OCI-LY1 (cell line): ENCODE data around the gene CEL.
"Not testable (repeated sequence)": the region's sequence is repeated elsewhere in the genome, so short reads cannot be mapped to it uniquely, and the experiment has no call there.

ENCODE experiments used
- H2AFZ ChIP-seq: fragments of 200-600 bp; sonication (generic), shearing (Covaris generic); 2 replicates; pipeline ENCODE4 v1.6.0; 2014; ENCODE audit warnings: antibody characterized with exemption, mild to moderate bottlenecking, low read length
- H3F3A ChIP-seq: fragments of 200-600 bp; sonication (generic), shearing (Covaris generic); 2 replicates; pipeline ENCODE4 v1.6.0; 2014; ENCODE audit warnings: mild to moderate bottlenecking, antibody characterized with exemption, low read length, moderate library complexity; ENCODE audit not compliant: insufficient read depth
- H3K27ac ChIP-seq: fragments of 200-600 bp; sonication (generic); 2 replicates; pipeline ENCODE4 v1.5.1; 2014; ENCODE audit warnings: low read length, mixed run types, mild to moderate bottlenecking, low read depth; ENCODE audit not compliant: poor library complexity, severe bottlenecking
- H3K27me3 ChIP-seq: fragments of 200-600 bp; sonication (generic); 2 replicates; pipeline ENCODE4 v1.6.0; 2014; ENCODE audit warnings: antibody characterized with exemption, mild to moderate bottlenecking, low read length, moderate library complexity; ENCODE audit not compliant: insufficient read depth
- H3K36me3 ChIP-seq: fragments of 200-600 bp; sonication (generic); 2 replicates; pipeline ENCODE4 v1.6.1; 2014; ENCODE audit warnings: mild to moderate bottlenecking, antibody characterized with exemption, low read length, moderate library complexity, mixed read lengths; ENCODE audit not compliant: insufficient read depth
- H3K4me1 ChIP-seq: fragments of 200-600 bp; sonication (generic); 2 replicates; pipeline ENCODE4 v1.5.1; 2014; ENCODE audit warnings: mild to moderate bottlenecking, low read length, moderate library complexity; ENCODE audit not compliant: insufficient read depth, severe bottlenecking
- H3K4me2 ChIP-seq: fragments of 200-600 bp; sonication (generic), shearing (Covaris generic); 2 replicates; pipeline ENCODE4 v1.6.1; 2014; ENCODE audit warnings: low read length
- H3K4me3 ChIP-seq: fragments of 200-600 bp; sonication (generic); 2 replicates; pipeline ENCODE4 v1.5.1; 2014; ENCODE audit warnings: low read length, low read depth, mild to moderate bottlenecking, mixed read lengths; ENCODE audit not compliant: poor library complexity, severe bottlenecking
- H3K79me2 ChIP-seq: fragments of 200-600 bp; shearing (Covaris generic); 2 replicates; pipeline ENCODE4 v1.6.1; 2016; ENCODE audit warnings: mixed run types, low read length, mixed read lengths; ENCODE audit not compliant: insufficient read depth
- H3K9ac ChIP-seq: fragments of 200-600 bp; sonication (generic), shearing (Covaris generic); 2 replicates; pipeline ENCODE4 v1.6.1; 2014; ENCODE audit warnings: mild to moderate bottlenecking, low read length, mixed read lengths
- H3K9me2 ChIP-seq: fragments of 200-600 bp; sonication (generic), shearing (Covaris generic); 2 replicates; pipeline ENCODE4 v1.6.1; 2014; ENCODE audit warnings: low read depth, mild to moderate bottlenecking, low read length, mixed read lengths
- H3K9me3 ChIP-seq: fragments of 200-600 bp; shearing (Covaris generic); 2 replicates; pipeline ENCODE4 v1.6.1; 2014; ENCODE audit warnings: low read length, mixed read lengths
- H4K20me1 ChIP-seq: fragments of 200-600 bp; sonication (generic), shearing (Covaris generic); 2 replicates; pipeline ENCODE4 v1.6.0; 2016; ENCODE audit warnings: mild to moderate bottlenecking, low read length; ENCODE audit not compliant: insufficient read depth
- EZH2 ChIP-seq: fragments of 200-600 bp; sonication (generic), shearing (Covaris generic); IDR thresholded peaks from 2 replicates; pipeline ENCODE4 v1.8.0; 2017; ENCODE audit warnings: borderline replicate concordance, mixed run types, mild to moderate bottlenecking, antibody characterized with exemption, low read length, moderate library complexity, mixed read lengths
- TF ChIP-seq, protein P1 (sequence below): fragments of 200-600 bp; sonication (generic), shearing (Covaris generic); IDR thresholded peaks from 2 replicates; pipeline ENCODE4 v1.5.1; 2017; ENCODE audit warnings: mild to moderate bottlenecking, antibody characterized with exemption, low read length, moderate library complexity, mixed read lengths

The CEL gene

DNA sequence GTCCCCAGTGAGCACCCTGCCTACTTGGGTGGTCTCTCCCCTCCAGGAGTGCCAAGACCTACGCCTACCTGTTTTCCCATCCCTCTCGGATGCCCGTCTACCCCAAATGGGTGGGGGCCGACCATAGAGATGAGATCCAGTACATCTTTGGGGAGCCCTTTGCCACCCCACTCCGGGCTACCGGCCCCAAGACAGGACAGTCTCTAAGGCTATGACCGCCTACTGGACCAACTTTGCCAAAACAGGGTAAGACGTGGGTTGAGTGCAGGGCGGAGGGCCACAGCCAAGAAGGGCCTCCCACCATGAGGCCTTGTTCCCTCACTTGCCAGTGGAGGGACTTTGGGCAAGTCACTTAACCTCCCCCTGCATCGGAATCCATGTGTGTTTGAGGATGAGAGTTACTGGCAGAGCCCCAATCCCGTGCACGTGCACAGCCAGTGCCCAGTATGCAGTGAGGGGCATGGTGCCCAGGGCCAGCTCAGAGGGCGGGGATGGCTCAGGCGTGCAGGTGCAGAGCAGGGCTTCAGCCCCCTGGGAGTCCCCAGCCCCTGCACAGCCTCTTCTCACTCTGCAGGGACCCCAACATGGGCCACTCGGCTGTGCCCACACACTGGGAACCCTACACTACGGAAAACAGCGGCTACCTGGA, 24.6 kb downstream of the CEL start:
- H4K20me1 ChIP-seq, H3K36me3 ChIP-seq, H3F3A ChIP-seq, H3K9ac ChIP-seq, H2AFZ ChIP-seq, H3K27ac ChIP-seq, H3K9me3 ChIP-seq, H3K79me2 ChIP-seq, H3K9me2 ChIP-seq, H3K4me2 ChIP-seq, H3K4me1 ChIP-seq, H3K27me3 ChIP-seq, H3K4me3 ChIP-seq: not testable (repeated sequence)

GRCh38 chr9:133086894-133087293, 25.1 kb downstream of the CEL start:
- no peaks in the 10 kb centered on the region for H3K27me3 ChIP-seq
- no peaks in the 10 kb centered on the region for H3K36me3 ChIP-seq
- TF ChIP-seq, protein P1, sequence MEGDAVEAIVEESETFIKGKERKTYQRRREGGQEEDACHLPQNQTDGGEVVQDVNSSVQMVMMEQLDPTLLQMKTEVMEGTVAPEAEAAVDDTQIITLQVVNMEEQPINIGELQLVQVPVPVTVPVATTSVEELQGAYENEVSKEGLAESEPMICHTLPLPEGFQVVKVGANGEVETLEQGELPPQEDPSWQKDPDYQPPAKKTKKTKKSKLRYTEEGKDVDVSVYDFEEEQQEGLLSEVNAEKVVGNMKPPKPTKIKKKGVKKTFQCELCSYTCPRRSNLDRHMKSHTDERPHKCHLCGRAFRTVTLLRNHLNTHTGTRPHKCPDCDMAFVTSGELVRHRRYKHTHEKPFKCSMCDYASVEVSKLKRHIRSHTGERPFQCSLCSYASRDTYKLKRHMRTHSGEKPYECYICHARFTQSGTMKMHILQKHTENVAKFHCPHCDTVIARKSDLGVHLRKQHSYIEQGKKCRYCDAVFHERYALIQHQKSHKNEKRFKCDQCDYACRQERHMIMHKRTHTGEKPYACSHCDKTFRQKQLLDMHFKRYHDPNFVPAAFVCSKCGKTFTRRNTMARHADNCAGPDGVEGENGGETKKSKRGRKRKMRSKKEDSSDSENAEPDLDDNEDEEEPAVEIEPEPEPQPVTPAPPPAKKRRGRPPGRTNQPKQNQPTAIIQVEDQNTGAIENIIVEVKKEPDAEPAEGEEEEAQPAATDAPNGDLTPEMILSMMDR, result no peak
- no peak for TF ChIP-seq EZH2
- H3K9ac ChIP-seq, result no peak overlapping the region
- H3K4me1 ChIP-seq, result no peaks in the 10 kb centered on the region
- H2AFZ ChIP-seq, result no peak overlapping the region
- H3K4me2 ChIP-seq, result no peak overlapping the region
- no peaks in the 10 kb centered on the region for H3K9me2 ChIP-seq
- no peak overlapping the region for H3K27ac ChIP-seq
- H3K9me3 ChIP-seq, result no peaks in the 10 kb centered on the region
- H3K79me2 ChIP-seq, result no peaks in the 10 kb centered on the region
- H3F3A ChIP-seq, result no peaks in the 10 kb centered on the region
- no peaks in the 10 kb centered on the region for H4K20me1 ChIP-seq
- no peak overlapping the region for H3K4me3 ChIP-seq

DNA sequence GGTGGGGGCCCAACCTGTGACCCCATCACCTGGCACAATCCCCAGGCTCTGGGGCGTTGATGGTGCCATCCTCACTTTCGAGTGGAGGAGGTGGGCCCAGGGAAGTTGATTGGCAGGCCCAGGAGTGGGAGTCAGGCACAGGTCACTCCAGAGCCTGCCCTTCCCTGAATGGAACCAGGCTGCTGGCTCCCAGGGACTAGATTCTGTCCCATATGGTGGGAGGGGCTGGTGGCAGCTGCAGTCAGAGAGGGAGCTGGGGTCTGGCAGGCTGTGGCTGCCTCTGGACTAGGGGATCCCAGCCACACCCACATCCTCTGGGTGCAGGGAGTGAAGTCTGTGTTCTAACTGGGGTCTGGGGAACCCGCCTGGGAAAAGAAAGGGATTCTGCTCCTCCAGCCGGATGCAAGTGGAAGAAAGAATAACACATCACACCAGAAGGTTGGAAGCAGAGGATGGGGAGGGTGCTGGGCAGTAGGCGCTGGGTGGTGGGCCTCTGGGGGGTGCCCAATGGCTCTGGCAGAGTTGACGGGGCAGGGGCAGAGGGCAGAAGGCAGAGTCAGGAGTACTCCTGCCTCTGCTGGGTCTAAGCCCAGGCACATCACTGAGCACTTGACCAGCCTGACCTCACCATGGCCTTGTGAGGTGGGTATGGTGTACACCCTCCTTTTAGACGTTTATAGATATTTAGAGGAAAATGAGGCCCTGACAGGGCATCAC, 25.8 kb downstream of the CEL start:
- H2AFZ ChIP-seq, result no peak overlapping the region
- no peaks in the 10 kb centered on the region for H3K36me3 ChIP-seq
- no peaks in the 10 kb centered on the region for H3K9me2 ChIP-seq
- H3K4me3 ChIP-seq, result no peak overlapping the region
- no peak overlapping the region for H3K4me2 ChIP-seq
- TF ChIP-seq, protein P1, result no peak
- no peak for TF ChIP-seq EZH2
- no peaks in the 10 kb centered on the region for H3K79me2 ChIP-seq
- H3K4me1 ChIP-seq, result no peaks in the 10 kb centered on the region
- no peaks in the 10 kb centered on the region for H3K9me3 ChIP-seq
- no peaks in the 10 kb centered on the region for H3F3A ChIP-seq
- H4K20me1 ChIP-seq, result no peaks in the 10 kb centered on the region
- H3K27me3 ChIP-seq, result no peaks in the 10 kb centered on the region
- H3K9ac ChIP-seq, result no peak overlapping the region
- no peak overlapping the region for H3K27ac ChIP-seq
